Chondrocyte (in vitro differentiated cells): Measurements from ENCODE around the gene NOC3L. TPM values are rescaled to one million over a fixed set of nuclear protein-coding genes. Genes with fewer than 3 reads are reported as not detected.

Experiments used
- DNase-seq: peaks from one replicate; pipeline ENCODE4 v3.0.0; 2021; ENCODE audit warnings: mixed read lengths, low spot score
- H3K27ac Mint-ChIP-seq: one replicate; pipeline ENCODE4 v1.8.0; 2021; ENCODE audit warnings: mild to moderate bottlenecking, moderate library complexity, mixed read lengths; ENCODE audit not compliant: unreplicated experiment
- H3K27me3 Mint-ChIP-seq: 2 replicates; pipeline ENCODE4 v1.8.0; 2021; ENCODE audit warnings: low read depth, mixed read lengths
- H3K36me3 Mint-ChIP-seq: 2 replicates; pipeline ENCODE4 v1.8.0; 2021; ENCODE audit warnings: low read depth, mixed read lengths
- H3K4me1 Mint-ChIP-seq: 2 replicates; pipeline ENCODE4 v1.8.0; 2021; ENCODE audit warnings: low read depth, mild to moderate bottlenecking, mixed read lengths
- H3K4me3 Mint-ChIP-seq: one replicate; pipeline ENCODE4 v1.8.0; 2021; ENCODE audit warnings: mild to moderate bottlenecking, moderate library complexity, mixed read lengths; ENCODE audit not compliant: unreplicated experiment
- H3K9me3 Mint-ChIP-seq: 2 replicates; pipeline ENCODE4 v1.8.0; 2021; ENCODE audit warnings: low read depth, mixed read lengths
- total RNA-seq: library from RNA; stranded (reverse); gene quantifications from 3 replicates; pipeline ENCODE4 v1.2.1, GENCODE V29; 2021
- TF ChIP-seq, protein P1 (sequence below): fragments of 200-600 bp; sonication (generic); IDR thresholded peaks from 2 replicates; pipeline ENCODE4 v1.5.0; 2021; ENCODE audit warnings: antibody characterized with exemption, mild to moderate bottlenecking, moderate library complexity

NOC3L gene
- total RNA-seq, 1 donor from 2014 or later = 13.7 TPM

GRCh38 chr10:94315975-94316464, 46.7 kb downstream of the NOC3L start:
- TF ChIP-seq, protein P1, sequence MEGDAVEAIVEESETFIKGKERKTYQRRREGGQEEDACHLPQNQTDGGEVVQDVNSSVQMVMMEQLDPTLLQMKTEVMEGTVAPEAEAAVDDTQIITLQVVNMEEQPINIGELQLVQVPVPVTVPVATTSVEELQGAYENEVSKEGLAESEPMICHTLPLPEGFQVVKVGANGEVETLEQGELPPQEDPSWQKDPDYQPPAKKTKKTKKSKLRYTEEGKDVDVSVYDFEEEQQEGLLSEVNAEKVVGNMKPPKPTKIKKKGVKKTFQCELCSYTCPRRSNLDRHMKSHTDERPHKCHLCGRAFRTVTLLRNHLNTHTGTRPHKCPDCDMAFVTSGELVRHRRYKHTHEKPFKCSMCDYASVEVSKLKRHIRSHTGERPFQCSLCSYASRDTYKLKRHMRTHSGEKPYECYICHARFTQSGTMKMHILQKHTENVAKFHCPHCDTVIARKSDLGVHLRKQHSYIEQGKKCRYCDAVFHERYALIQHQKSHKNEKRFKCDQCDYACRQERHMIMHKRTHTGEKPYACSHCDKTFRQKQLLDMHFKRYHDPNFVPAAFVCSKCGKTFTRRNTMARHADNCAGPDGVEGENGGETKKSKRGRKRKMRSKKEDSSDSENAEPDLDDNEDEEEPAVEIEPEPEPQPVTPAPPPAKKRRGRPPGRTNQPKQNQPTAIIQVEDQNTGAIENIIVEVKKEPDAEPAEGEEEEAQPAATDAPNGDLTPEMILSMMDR = no peak
- Mint-ChIP-seq H3K36me3 (peaks cover 6% of the 10 kb centered on the region), H3K4me3 (no peak overlapping the region), H3K9me3 (no peaks in the 10 kb centered on the region), H3K27me3 (no peaks in the 10 kb centered on the region), H3K27ac (peak overlapping the region; percentile 91), H3K4me1 (peaks cover 36% of the 10 kb centered on the region)
- no peak for DNase-seq

DNA sequence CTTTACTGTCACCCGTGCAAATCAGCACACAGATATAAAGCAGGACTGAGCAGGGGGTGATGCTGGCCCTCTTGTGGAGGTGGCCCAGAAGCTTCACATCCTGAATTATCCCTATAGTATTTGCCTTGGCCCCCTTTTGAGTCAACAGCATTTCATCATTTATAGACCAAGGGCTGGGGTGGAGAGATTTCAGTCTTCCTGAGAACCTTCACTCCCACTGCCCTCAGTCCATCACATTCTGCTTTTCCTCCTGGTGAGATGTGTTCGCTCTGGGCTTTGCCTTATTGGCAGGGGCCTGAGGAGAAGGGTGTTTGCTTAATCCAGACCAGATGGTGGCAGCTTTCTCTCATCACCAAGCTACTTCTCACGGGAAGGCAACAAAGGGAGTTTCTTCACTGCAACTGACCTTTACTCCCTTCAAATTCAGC, 47.7 kb downstream of the NOC3L start:
- no peaks in the 10 kb centered on the region for H3K9me3 Mint-ChIP-seq
- no peak overlapping the region for H3K4me3 Mint-ChIP-seq
- H3K27ac Mint-ChIP-seq = peak overlapping the region; percentile 91
- TF ChIP-seq, protein P1 = peak; percentile 59
- DNase-seq = no peak
- peaks cover 10% of the 10 kb centered on the region for H3K36me3 Mint-ChIP-seq
- peaks cover 37% of the 10 kb centered on the region for H3K4me1 Mint-ChIP-seq
- H3K27me3 Mint-ChIP-seq = no peaks in the 10 kb centered on the region

DNA sequence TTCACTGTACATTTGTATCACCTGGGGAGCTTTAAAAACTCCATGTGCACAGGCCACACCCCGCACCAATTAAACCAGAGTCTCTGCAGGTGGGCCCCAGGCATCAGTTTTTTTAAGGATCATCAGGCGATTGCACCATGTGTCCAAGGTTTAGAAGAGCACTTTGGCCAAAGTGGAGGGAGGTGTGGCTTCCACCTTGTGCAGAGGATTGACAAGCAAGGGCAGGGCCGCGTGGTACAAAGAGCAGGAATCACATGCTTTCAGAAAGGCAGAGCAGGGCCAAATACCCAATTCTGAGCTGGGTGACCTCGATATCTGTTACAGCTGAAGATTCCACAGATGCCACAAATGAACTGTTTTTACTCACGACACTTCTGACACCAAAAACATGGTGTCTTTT, 52.4 kb downstream of the NOC3L start:
- no peaks in the 10 kb centered on the region for H3K27me3 Mint-ChIP-seq
- TF ChIP-seq, protein P1 = no peak
- no peak overlapping the region for H3K27ac Mint-ChIP-seq
- H3K4me3 Mint-ChIP-seq = no peak overlapping the region
- H3K9me3 Mint-ChIP-seq = no peaks in the 10 kb centered on the region
- peaks cover 30% of the 10 kb centered on the region for H3K4me1 Mint-ChIP-seq
- DNase-seq = no peak
- peaks cover 15% of the 10 kb centered on the region for H3K36me3 Mint-ChIP-seq

- Mint-ChIP-seq H3K36me3 (peaks cover 15% of the 10 kb centered on the region), H3K4me3 (no peak overlapping the region), H3K4me1 (peaks cover 19% of the 10 kb centered on the region), H3K27ac (no peak overlapping the region), H3K27me3 (no peaks in the 10 kb centered on the region), H3K9me3 (no peaks in the 10 kb centered on the region)
- TF ChIP-seq, protein P1 = no peak
- no peak for DNase-seq
Measured at GRCh38 chr10:94308866-94309265, 53.9 kb downstream of the NOC3L start.

- no peak for DNase-seq
- no peak overlapping the region for H3K4me3 Mint-ChIP-seq
- H3K4me1 Mint-ChIP-seq = peaks cover 19% of the 10 kb centered on the region
- peaks cover 10% of the 10 kb centered on the region for H3K36me3 Mint-ChIP-seq
- no peaks in the 10 kb centered on the region for H3K9me3 Mint-ChIP-seq
- H3K27ac Mint-ChIP-seq = no peak overlapping the region
- H3K27me3 Mint-ChIP-seq = no peaks in the 10 kb centered on the region
- TF ChIP-seq, protein P1 = no peak
Measured at GRCh38 chr10:94307046-94307615, 55.6 kb downstream of the NOC3L start.
